Activated B cell treated with CpG ODN at 0.5 μM for 24 hours (primary cell): ENCODE data around the gene IL6. TPM values are rescaled to one million over a fixed set of nuclear protein-coding genes. Genes with fewer than 3 reads are reported as not detected.
"Not testable (repeated sequence)": the region's sequence is repeated elsewhere in the genome, so short reads cannot be mapped to it uniquely, and the experiment has no call there.

Experiments
- ATAC-seq: fragments of 200-7000 bp; cut with Tn5 transposase; one replicate; pipeline ENCODE4 v1.10.0; 2021; ENCODE audit warnings: low read depth, mild to moderate bottlenecking, moderate library complexity
- CTCF ChIA-PET: fragments of 350-600 bp; sonication (Branson Sonifier 250); formaldehyde crosslinking; loops from one replicate; lab custom pipeline; 2021; ENCODE audit warnings: antibody characterized with exemption; lab: Charles Lee
- POLR2A ChIA-PET: fragments of 350-600 bp; sonication (Branson Sonifier 250); formaldehyde crosslinking; loops from one replicate; lab custom pipeline; 2021; ENCODE audit warnings: antibody characterized with exemption; lab: Charles Lee
- DNase-seq: peaks from one replicate; pipeline ENCODE4 v3.0.0; 2022
- H3K27ac Mint-ChIP-seq: one replicate; pipeline ENCODE4 v1.8.0; 2020; ENCODE audit warnings: mixed read lengths
- H3K27me3 Mint-ChIP-seq: one replicate; pipeline ENCODE4 v1.8.0; 2021; ENCODE audit warnings: mixed read lengths
- H3K36me3 Mint-ChIP-seq: one replicate; pipeline ENCODE4 v1.8.0; 2021; ENCODE audit warnings: low read depth, mixed read lengths
- H3K4me1 Mint-ChIP-seq: one replicate; pipeline ENCODE4 v1.8.0; 2021; ENCODE audit warnings: mixed read lengths
- H3K4me3 Mint-ChIP-seq: one replicate; pipeline ENCODE4 v1.8.0; 2020; ENCODE audit warnings: mild to moderate bottlenecking, mixed read lengths
- H3K9me3 Mint-ChIP-seq: one replicate; pipeline ENCODE4 v1.8.0; 2020; ENCODE audit warnings: mixed read lengths
- intact Hi-C: fragments of 100-400 bp; cut with micrococcal nuclease; formaldehyde crosslinking; loops from one replicate; pipeline ENCODE4 v1.15.1; 2024
- total RNA-seq: library from RNA; stranded (reverse); gene quantifications from 2 replicates; pipeline ENCODE4 v1.2.3, GENCODE V29; 2022
- TF ChIP-seq, protein P1 (sequence below): fragments of 200-600 bp; IDR thresholded peaks from one replicate; pipeline ENCODE4 v1.8.0; 2022; ENCODE audit warnings: antibody characterized with exemption, mild to moderate bottlenecking

The IL6 gene
- total RNA-seq, 1 donor from 2014 or later: 72.3 TPM

DNA sequence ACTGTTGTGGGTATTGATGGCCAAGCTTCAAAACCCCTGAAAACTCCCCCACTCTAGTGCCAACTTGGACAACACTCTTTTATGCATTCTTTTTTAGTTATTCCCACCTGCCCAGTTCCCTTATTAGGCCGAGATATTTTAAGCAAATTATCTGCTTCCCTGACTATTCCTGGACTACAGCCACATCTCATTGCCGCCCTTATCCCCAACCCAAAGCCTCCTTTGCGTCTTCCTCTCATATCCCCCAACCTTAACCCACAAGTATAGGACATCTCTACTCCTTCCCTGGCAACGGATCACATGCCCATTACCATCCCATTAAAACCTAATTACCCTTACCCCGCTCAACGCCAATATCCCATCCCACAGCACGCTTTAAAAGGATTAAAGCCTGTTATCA is 21.1 kb upstream of the IL6 start:
- CTCF ChIA-PET, H3K36me3 Mint-ChIP-seq, H3K9me3 Mint-ChIP-seq, ATAC-seq, DNase-seq, H3K4me3 Mint-ChIP-seq, POLR2A ChIA-PET, H3K27ac Mint-ChIP-seq, H3K27me3 Mint-ChIP-seq, intact Hi-C loops: not testable (repeated sequence)
- H3K4me1 Mint-ChIP-seq: peaks cover 27% of the 10 kb centered on the region

- H3K9me3 Mint-ChIP-seq, H3K27ac Mint-ChIP-seq, DNase-seq, H3K4me3 Mint-ChIP-seq, H3K27me3 Mint-ChIP-seq, POLR2A ChIA-PET, CTCF ChIA-PET, H3K36me3 Mint-ChIP-seq, intact Hi-C loops, ATAC-seq: not testable (repeated sequence)
- H3K4me1 Mint-ChIP-seq: peaks cover 29% of the 10 kb centered on the region
These were observed 19.8 kb upstream of the IL6 start for GRCh38 chr7:22707026-22707691.

DNA sequence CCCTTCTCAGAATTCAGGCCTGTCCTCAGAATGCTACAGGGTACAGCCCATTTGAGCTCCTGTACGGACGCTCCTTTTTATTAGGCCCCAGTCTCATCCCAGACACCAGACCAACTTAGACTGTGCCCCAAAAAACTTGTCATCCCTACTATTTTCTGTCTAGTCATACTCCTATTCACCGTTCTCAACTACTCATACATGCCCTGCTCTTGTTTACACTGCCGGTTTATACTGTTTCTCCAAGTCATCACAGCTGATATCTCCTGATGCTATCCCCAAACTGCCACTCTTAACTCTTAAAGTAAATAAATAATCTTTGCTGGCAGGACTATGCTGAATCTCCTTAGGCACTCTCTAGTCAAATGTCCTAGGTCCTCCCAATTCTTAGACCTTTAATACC is 18.8 kb upstream of the IL6 start:
- H3K27me3 Mint-ChIP-seq, H3K4me3 Mint-ChIP-seq, ATAC-seq, H3K27ac Mint-ChIP-seq, H3K9me3 Mint-ChIP-seq, DNase-seq, H3K36me3 Mint-ChIP-seq, CTCF ChIA-PET, intact Hi-C loops: not testable (repeated sequence)
- POLR2A ChIA-PET: interaction anchor here (7.4 to 7.5 kb wide), 2 partner anchors 10 to 16 kb away, joined by 144 to 148 read pairs; partner anchors contain the start of gene IL6
- peaks cover 29% of the 10 kb centered on the region for H3K4me1 Mint-ChIP-seq

- H3K27ac Mint-ChIP-seq, intact Hi-C loops, H3K4me3 Mint-ChIP-seq, H3K36me3 Mint-ChIP-seq, ATAC-seq, H3K27me3 Mint-ChIP-seq, DNase-seq, H3K9me3 Mint-ChIP-seq, CTCF ChIA-PET: not testable (repeated sequence)
- H3K4me1 Mint-ChIP-seq: peaks cover 29% of the 10 kb centered on the region
- POLR2A ChIA-PET: interaction anchor here (1.6 to 7.5 kb wide), 6 partner anchors 10 to 148 kb away, joined by 5 to 148 read pairs (median 37); partner anchors contain the start of gene IL6
These were observed 18.3 kb upstream of the IL6 start for GRCh38 chr7:22708677-22709061.

GRCh38 chr7:22709062-22709829 is 17.8 kb upstream of the IL6 start:
- H3K36me3 Mint-ChIP-seq, DNase-seq, H3K27me3 Mint-ChIP-seq, intact Hi-C loops, H3K9me3 Mint-ChIP-seq, H3K27ac Mint-ChIP-seq: not testable (repeated sequence)
- CTCF ChIA-PET: interaction anchor here (1.5 to 1.7 kb wide), 2 partner anchors 47 to 149 kb away, joined by 4 to 5 read pairs; no protein-coding TSS in a partner anchor
- POLR2A ChIA-PET: interaction anchor here (0.9 to 7.5 kb wide), 13 partner anchors 9 to 148 kb away, joined by 3 to 148 read pairs (median 5); partner anchors contain the start of gene IL6
- peak; percentile 8 for ATAC-seq
- Mint-ChIP-seq H3K4me3 (peak overlapping the region; percentile 33), H3K4me1 (peaks cover 31% of the 10 kb centered on the region)

- peaks cover 6% of the 10 kb centered on the region for H3K36me3 Mint-ChIP-seq
- H3K4me1 Mint-ChIP-seq: peaks cover 37% of the 10 kb centered on the region
- H3K27me3 Mint-ChIP-seq: no peaks in the 10 kb centered on the region
- no peaks in the 10 kb centered on the region for H3K9me3 Mint-ChIP-seq
- ATAC-seq: peak; percentile 66
- TF ChIP-seq, protein P1, sequence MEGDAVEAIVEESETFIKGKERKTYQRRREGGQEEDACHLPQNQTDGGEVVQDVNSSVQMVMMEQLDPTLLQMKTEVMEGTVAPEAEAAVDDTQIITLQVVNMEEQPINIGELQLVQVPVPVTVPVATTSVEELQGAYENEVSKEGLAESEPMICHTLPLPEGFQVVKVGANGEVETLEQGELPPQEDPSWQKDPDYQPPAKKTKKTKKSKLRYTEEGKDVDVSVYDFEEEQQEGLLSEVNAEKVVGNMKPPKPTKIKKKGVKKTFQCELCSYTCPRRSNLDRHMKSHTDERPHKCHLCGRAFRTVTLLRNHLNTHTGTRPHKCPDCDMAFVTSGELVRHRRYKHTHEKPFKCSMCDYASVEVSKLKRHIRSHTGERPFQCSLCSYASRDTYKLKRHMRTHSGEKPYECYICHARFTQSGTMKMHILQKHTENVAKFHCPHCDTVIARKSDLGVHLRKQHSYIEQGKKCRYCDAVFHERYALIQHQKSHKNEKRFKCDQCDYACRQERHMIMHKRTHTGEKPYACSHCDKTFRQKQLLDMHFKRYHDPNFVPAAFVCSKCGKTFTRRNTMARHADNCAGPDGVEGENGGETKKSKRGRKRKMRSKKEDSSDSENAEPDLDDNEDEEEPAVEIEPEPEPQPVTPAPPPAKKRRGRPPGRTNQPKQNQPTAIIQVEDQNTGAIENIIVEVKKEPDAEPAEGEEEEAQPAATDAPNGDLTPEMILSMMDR: no peak
- POLR2A ChIA-PET: interaction anchor here (0.9 to 7.5 kb wide), 14 partner anchors 9 to 149 kb away, joined by 3 to 148 read pairs (median 5); partner anchors contain the start of gene IL6
- CTCF ChIA-PET: interaction anchor here (1.5 to 1.7 kb wide), 2 partner anchors 47 to 150 kb away, joined by 4 to 5 read pairs; no protein-coding TSS in a partner anchor
- DNase-seq: no peak
- intact Hi-C loops: no loop called here
- H3K4me3 Mint-ChIP-seq: peak overlapping the region; percentile 33
- H3K27ac Mint-ChIP-seq: no peak overlapping the region
These were observed 17.1 kb upstream of the IL6 start for GRCh38 chr7:22709857-22710256.

DNA sequence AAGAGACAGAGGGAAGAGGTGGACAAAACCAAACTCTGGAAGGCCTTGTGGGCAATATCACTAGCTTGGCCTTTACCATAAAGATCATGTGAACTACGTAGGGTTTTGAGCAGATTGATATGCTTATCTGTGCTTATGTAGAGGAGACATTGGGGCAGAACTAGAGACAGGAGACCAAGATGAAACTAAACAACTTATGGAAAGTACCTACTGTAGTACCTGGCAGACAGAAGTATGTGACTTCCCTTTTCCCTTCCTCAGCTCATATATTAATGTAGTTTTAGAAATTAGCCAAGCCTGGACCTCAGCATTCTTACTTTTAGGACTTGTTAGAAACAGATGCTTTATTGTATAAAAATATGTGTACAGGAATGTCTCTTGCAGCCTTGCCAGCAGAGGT is 14.0 kb upstream of the IL6 start:
- ATAC-seq: peak; percentile 85
- ChIA-PET POLR2A (interaction anchor here (0.7 to 7.5 kb wide), 11 partner anchors 10 to 153 kb away, joined by 3 to 148 read pairs (median 5); partner anchors contain the start of gene IL6), CTCF (interaction anchor here (0.8 to 1.5 kb wide), 9 partner anchors 10 to 153 kb away, joined by 3 to 9 read pairs (median 5); partner anchors contain the start of gene IL6)
- Mint-ChIP-seq H3K4me1 (peaks cover 63% of the 10 kb centered on the region), H3K27ac (peak overlapping the region; percentile 98), H3K36me3 (peaks cover 8% of the 10 kb centered on the region), H3K9me3 (no peaks in the 10 kb centered on the region), H3K4me3 (peak overlapping the region; percentile 66), H3K27me3 (no peaks in the 10 kb centered on the region)
- TF ChIP-seq, protein P1: no peak
- no peak for DNase-seq
- intact Hi-C loops: loop anchor here (1.0 to 2.0 kb wide), 5 partner anchors 9 to 51 kb away; partner anchors contain the start of gene IL6
